HG02852 (cell line): ENCODE data around the gene MTG2.

Experiments
- ATAC-seq: cut with Tn5 transposase; IDR thresholded peaks from one replicate; pipeline ENCODE4 v1.9.1; 2021; ENCODE audit warnings: mild to moderate bottlenecking, moderate library complexity; ENCODE audit not compliant: unreplicated experiment

Gene MTG2

DNA sequence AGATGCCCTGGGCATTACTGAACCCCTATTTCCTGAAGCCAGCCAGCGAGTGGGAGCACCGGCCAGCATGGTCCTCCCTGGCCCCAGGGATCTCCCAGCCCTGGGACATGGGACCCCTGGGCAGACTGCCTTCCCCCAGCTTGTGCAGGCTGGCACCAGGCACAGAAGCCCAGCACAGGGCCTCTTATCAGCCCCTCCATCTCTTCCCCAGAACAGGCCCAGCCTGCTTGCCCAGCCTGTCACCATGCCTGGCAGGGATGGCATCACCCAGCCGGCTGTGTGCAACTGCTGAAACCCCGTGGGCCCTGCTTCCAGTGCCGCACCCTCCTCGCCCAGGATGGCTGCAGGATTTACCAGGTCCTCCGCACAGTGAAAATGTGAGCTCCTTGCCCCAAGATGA lies 49.4 kb downstream of the MTG2 start:
- ATAC-seq: no peak

DNA sequence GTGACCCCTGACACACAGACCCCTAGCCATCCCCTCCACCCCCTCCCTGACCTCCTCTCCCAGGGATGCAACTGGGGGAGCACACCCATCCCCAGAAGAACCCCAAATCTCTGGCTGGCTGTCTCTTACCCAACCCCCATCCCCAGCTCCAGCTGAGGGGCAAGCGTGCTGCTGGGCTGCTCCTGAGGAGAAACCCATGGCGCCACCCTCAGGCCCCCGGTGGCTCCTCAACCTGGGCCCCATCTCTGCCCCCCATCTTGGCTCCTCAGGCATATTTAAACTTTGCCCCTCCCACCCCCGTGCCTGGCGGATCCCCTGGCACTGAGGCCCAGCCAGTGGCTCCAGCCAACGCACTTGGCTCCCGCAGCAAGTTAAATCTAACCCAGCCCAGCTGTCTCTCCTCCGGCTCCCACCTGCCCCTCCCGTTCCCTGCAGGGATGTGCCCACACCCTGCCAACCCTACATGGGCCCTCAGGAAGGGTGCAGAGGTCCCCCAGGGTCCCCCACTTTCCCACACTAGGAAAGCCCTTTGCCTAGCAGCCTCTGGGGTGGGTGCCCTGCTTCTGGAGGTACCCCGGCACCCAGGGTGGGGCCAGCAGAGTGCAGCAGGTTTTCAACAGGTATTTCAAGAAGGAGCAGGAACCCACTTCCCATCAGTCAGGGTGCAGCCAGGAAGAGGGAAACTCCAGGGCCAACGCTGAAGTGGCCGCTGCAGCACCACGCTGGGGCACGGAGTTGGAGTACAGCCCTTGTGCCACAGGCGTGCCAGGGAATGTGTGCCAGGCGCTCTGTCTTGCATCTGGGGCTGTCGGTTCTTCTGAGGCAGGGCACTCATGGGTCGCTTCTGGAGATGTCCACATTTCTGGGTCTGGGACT lies 50.2 kb downstream of the MTG2 start:
- ATAC-seq: no peak

GRCh38 chr20:62233684-62234083 lies 50.9 kb downstream of the MTG2 start:
- no peak for ATAC-seq

- ATAC-seq: no peak
These were observed 51.5 kb downstream of the MTG2 start for GRCh38 chr20:62234339-62234738.

GRCh38 chr20:62235001-62235776 lies 52.4 kb downstream of the MTG2 start:
- no peak for ATAC-seq

GRCh38 chr20:62235777-62236157 lies 52.9 kb downstream of the MTG2 start:
- ATAC-seq: no peak

DNA sequence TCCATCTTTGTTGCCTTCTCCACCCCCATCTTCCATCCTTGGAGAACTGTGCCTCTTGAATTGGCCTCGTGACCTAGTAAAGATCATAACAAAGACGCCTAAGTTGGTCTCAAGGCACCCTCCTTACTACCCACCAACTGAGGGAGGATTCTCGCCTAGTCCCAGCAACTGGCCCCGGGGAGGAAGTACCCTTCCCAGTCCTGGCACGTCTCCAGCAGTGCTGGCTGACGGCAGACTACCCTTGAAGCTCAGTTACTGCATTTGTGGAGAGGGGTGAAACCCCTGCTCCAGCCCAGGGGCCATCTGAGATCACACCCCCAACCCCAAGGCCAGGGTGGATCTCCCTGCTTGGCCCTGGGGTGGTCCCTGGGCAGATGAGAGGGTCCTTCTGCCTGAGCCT lies 53.4 kb downstream of the MTG2 start:
- ATAC-seq: no peak

GRCh38 chr20:62236766-62237513 lies 54.1 kb downstream of the MTG2 start:
- ATAC-seq: no peak

GRCh38 chr20:62237514-62237800 lies 54.6 kb downstream of the MTG2 start:
- no peak for ATAC-seq

DNA sequence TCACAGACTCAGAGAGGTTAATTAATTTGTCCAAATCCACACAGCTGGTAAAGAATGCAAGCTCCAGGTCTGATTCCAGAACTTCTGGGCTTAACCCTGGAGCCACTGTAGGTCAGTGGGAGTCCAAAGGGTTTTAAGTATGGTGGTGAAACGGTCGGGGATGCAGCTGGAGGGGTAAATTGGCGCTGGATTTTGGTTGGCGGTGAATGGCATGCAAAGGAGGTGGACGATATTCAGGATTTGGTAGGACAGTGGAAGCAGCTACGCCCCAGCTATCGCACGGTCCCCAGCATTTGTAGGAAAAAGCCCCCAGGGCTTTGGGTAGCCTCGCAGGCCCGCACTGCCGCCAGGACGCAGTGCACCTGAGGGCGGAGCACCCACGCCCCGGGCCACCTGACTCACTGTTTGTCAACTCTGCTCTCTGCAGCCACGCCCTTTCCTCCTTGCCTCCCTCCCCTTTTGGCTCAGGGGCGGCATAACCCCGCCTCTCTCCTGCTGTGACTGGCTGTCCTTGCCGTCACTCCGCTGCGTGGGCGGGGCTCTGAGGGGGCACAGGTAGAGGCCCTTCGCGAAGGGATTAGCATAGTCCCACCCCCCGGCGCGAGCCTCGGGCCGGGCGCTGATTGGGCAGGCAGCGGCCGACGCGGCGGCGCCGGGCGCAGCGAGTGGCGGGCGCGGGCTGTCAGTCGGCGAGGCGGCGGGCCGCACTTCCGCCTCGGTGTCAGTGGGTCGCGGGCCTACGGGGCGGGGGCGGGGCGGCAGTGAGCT lies 55.2 kb downstream of the MTG2 start, which contains the start of gene OSBPL2:
Gene OSBPL2, plus strand, starts transcription at position 721 of the 768 bp plus-strand sequence. CDS start 17,664 bp downstream, outside the sequence.
- peak; percentile 98 for ATAC-seq

DNA sequence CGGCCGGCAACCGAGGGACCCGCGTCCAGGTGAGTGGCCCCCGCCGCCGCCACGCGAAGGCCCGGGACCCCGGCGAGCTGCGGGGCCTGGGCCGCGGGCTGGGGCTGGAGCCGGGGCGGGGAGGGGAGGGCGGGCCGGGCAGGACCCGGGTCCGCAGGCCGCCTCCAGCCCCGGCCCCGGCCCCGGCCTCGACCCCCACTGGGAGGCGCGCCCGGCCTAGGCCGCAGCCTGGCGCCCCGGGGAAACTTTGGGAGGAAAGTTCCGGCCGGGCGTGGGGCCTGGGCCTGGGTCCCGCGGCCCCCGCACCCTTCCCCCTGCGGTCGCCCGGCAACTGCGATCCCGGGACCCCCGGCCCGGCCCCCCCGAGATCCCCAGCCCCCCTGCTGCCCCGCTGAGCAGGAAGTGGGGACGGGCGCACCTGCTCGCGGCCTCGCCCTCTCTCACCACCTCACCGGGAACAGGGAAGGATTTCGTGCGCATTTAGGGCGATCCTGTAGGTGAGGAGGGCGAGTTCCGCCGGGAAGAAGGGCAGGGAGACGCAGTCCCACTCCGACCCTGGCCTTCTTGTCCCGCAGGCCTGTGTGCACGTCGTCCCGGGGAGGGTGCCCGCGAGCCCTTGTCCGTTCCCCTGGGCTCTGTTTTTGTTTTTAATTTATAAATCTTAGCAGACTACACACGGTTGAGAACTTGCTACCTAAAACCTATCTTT lies 55.9 kb downstream of the MTG2 start:
- ATAC-seq: peak; percentile 4

DNA sequence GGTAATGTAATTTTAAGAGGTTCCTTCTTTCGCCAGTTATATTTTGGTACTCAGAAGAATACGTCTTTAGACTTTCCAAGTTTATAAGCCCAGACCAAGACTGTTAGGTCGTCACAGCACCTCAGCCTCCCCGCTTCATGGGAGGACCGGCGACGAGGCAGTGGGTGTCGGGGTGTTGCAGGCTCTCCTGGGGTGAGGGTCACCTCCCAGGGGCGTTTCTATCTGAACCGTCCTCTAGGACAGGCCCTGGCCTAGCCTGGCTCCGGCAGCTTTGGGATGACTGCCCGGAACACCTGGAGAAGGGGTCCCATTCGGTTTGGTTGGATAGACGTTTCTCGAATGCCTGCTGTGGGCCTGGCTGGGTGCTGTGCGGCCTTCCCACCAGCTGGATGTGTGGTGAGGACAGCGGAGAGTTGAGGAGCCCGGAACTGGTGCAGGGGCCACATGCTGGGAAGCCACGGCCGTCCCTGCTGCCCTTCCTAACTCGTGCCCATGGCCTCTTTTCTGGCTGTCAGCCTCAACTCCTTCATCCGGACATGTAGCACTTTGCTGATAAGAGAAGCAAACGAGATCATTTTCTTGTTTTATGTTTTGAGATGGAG lies 56.6 kb downstream of the MTG2 start:
- no peak for ATAC-seq

DNA sequence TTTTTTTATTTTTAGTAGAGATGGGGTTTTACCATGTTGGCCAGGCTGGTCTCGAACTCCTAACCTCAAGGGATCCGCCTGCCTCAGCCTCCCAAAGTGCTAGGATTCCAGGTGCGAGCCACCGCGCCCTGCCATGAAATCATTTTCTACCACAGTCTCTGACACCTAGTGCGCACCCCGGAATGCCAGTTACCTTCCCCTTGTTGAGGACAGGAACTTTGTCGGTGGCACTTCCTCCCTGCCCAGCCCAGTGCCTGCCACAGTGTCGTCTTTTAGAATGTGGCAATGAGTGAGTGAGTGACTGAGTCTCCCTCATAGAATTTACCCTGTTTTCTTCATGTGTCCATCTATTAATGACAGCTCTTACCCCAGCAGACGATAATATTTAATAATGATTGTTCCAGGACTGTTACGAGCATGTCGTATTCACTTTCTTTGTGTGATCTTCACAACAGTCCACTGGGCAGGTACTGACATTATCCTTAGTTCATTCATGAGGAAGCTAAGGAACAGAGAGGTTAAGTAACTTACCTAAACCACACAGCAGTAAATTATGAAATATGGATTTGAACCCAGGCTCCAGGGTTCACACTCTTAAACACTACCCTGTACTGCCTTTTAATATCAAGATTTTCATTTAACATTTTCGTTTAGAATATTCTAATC lies 57.3 kb downstream of the MTG2 start:
- no peak for ATAC-seq

- ATAC-seq: no peak
These were observed 58.7 kb downstream of the MTG2 start for GRCh38 chr20:62241506-62241905.

- ATAC-seq: no peak
These were observed 59.3 kb downstream of the MTG2 start for GRCh38 chr20:62242176-62242575.

DNA sequence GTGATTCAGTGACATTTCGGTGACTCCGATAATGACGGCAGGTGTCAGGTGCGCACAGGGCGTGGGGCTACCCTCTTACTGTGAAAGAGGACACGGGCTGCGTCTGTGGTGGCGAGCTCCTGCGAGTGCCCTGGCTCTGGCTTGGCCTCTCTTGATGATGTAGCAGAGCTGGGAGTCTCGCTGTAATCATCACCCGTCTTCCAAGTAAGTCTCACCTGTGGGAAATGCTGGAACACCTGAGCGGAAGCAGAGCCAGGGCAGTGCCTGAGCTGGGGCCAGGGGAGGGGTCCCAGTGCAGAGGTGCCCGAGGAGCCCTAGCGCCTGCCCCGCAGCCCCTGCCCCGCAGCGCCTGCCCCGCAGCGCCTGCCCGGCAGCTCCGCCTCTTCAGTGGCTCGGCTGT lies 60.3 kb downstream of the MTG2 start:
- no peak for ATAC-seq

DNA sequence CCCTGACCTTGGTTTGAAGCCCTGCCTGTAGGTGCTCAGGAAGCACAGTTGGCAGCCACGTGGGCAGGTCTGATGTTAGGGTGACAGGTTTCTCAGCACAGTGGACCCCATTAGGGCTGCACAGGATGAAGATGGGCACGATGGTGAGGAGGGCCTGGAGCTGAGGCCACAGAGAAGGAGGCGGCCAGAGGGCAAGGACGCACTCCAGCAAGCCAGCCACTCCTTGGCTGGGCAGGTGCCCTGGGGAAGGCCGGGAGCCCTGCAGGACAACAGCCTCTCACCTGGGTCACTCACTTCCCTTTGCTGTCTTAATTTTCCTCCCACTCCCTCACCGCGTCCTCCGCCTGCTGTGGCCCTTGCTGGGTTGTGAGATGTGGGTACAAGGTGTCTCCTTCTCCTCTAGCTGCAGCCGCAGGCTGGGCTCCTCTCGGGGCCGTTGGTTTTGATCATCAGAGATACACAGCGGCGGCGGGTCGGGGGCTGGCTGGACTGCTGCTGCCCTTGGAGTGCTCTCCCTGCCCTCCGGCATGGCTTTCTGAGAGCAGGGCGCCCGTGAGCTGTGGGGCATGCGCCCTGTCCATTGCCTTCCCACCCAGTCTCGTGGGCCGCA lies 61.2 kb downstream of the MTG2 start:
- no peak for ATAC-seq

DNA sequence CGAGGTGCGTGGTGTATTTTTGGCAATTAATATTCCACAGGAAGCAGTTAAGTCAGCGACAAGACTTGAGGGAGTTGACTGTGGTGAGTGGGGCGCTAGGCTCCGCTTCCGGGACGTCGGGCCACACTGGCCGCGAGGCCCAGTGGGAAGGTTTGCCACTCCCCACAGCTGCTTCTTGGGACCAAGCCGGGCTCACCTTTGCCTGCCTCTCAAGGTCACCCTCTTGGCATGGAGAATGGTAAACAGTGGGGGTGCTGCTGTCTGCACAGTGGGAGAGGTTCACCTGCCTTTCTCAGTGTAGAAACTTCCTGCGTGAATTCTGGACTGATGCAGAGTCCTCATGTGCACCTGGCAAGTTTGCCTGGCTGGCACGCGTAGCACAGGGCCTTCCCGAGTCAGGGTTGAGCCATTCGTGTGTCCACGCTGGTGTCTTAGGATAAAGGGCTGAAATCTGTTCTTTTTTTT lies 61.8 kb downstream of the MTG2 start:
- ATAC-seq: no peak

- no peak for ATAC-seq
These were observed 63.1 kb downstream of the MTG2 start for GRCh38 chr20:62245911-62246280.
